HepG2 (cell line): ENCODE measurements around the gene GNPAT. TPM values are rescaled to one million over a fixed set of nuclear protein-coding genes. Genes with fewer than 3 reads are reported as not detected.

Experiments used
- ARID2 ChIP-seq: sonication (generic); formaldehyde crosslinking; IDR thresholded peaks from 2 replicates; pipeline ENCODE4 v1.8.1; 2022; ENCODE audit warnings: mild to moderate bottlenecking, missing genetic modification reagents, borderline replicate concordance
- CREB3 ChIP-seq: sonication (generic); formaldehyde crosslinking; IDR thresholded peaks from 2 replicates; pipeline ENCODE4 v1.5.0; 2020; ENCODE audit warnings: missing genetic modification reagents
- DMTF1 ChIP-seq: sonication (generic); formaldehyde crosslinking; IDR thresholded peaks from 2 replicates; pipeline ENCODE4 v1.4.0; 2020; ENCODE audit warnings: mild to moderate bottlenecking, missing genetic modification reagents
- ETV6 ChIP-seq: sonication (generic); formaldehyde crosslinking; conservative IDR thresholded peaks from 2 replicates; pipeline ENCODE4 v1.4.0; 2020; ENCODE audit warnings: missing genetic modification reagents
- FOSL2 ChIP-seq: sonication (generic); formaldehyde crosslinking; IDR thresholded peaks from 2 replicates; pipeline ENCODE4 v1.4.0; 2020; ENCODE audit warnings: missing genetic modification reagents
- GATA4 ChIP-seq: sonication (generic); IDR thresholded peaks from 2 replicates; pipeline ENCODE4 v1.6.1; 2016; ENCODE audit warnings: antibody characterized with exemption, low read depth, borderline replicate concordance
- HOXA5 ChIP-seq: sonication (generic); formaldehyde crosslinking; IDR thresholded peaks from 2 replicates; pipeline ENCODE4 v1.4.0; 2020; ENCODE audit warnings: missing genetic modification reagents
- ISX ChIP-seq: sonication (generic); formaldehyde crosslinking; conservative IDR thresholded peaks from 2 replicates; pipeline ENCODE4 v1.5.0; 2020; ENCODE audit warnings: missing genetic modification reagents
- LBX2 ChIP-seq: sonication (generic); formaldehyde crosslinking; IDR thresholded peaks from 2 replicates; pipeline ENCODE4 v1.5.0; 2020; ENCODE audit warnings: missing genetic modification reagents, mild to moderate bottlenecking, borderline replicate concordance
- MYPOP ChIP-seq: sonication (generic); formaldehyde crosslinking; IDR thresholded peaks from 2 replicates; pipeline ENCODE4 v1.8.1; 2023; ENCODE audit warnings: mild to moderate bottlenecking, moderate library complexity, missing genetic modification reagents
- NCOA2 ChIP-seq: sonication (generic); formaldehyde crosslinking; IDR thresholded peaks from 2 replicates; pipeline ENCODE4 v1.8.0; 2022; ENCODE audit warnings: inconsistent platforms
- NFIB ChIP-seq: sonication (generic); formaldehyde crosslinking; IDR thresholded peaks from 2 replicates; pipeline ENCODE4 v1.9.0; 2021; ENCODE audit warnings: missing genetic modification reagents, mild to moderate bottlenecking, borderline replicate concordance
- NFKBIZ ChIP-seq: IDR thresholded peaks from 2 replicates; pipeline ENCODE4 v1.6.1; 2018; ENCODE audit warnings: missing genetic modification reagents, missing compliant biosample characterization
- POLR2G ChIP-seq: fragments of 200-400 bp; formaldehyde crosslinking; IDR thresholded peaks from 2 replicates; pipeline ENCODE4 v1.6.1; 2018; ENCODE audit warnings: mild to moderate bottlenecking, low read depth, low read length, moderate library complexity
- PPARG ChIP-seq: conservative IDR thresholded peaks from 2 replicates; pipeline ENCODE4 v1.6.1; 2016; ENCODE audit warnings: missing biosample characterization, missing genetic modification reagents
- RARG ChIP-seq: sonication (generic); formaldehyde crosslinking; IDR thresholded peaks from 2 replicates; pipeline ENCODE4 v1.4.0; 2020; ENCODE audit warnings: low read depth, mild to moderate bottlenecking, missing genetic modification reagents
- RCOR2 ChIP-seq: IDR thresholded peaks from 2 replicates; pipeline ENCODE4 v1.6.1; 2016; ENCODE audit warnings: missing biosample characterization, missing genetic modification reagents
- RORA ChIP-seq: sonication (generic); formaldehyde crosslinking; IDR thresholded peaks from 2 replicates; pipeline ENCODE4 v1.5.0; 2020; ENCODE audit warnings: mild to moderate bottlenecking, missing genetic modification reagents, moderate library complexity
- SIN3B ChIP-seq: fragments of 150-350 bp; IDR thresholded peaks from 2 replicates; pipeline ENCODE4 v1.6.1; 2014; ENCODE audit warnings: low read length
- SMAD9 ChIP-seq: sonication (generic); formaldehyde crosslinking; IDR thresholded peaks from 2 replicates; pipeline ENCODE4 v1.5.1; 2020; ENCODE audit warnings: mild to moderate bottlenecking, missing genetic modification reagents
- TSC22D2 ChIP-seq: sonication (generic); formaldehyde crosslinking; IDR thresholded peaks from 2 replicates; pipeline ENCODE4 v1.5.1; 2020; ENCODE audit warnings: missing genetic modification reagents, mild to moderate bottlenecking, borderline replicate concordance
- YEATS4 ChIP-seq: sonication (generic); formaldehyde crosslinking; IDR thresholded peaks from 2 replicates; pipeline ENCODE4 v1.4.0; 2020; ENCODE audit warnings: missing genetic modification reagents, borderline replicate concordance
- ZNF430 ChIP-seq: sonication (generic); formaldehyde crosslinking; IDR thresholded peaks from 2 replicates; pipeline ENCODE4 v1.9.0; 2021; ENCODE audit warnings: mild to moderate bottlenecking, missing genetic modification reagents
- ZNF605 ChIP-seq: sonication (generic); formaldehyde crosslinking; IDR thresholded peaks from 2 replicates; pipeline ENCODE4 v1.8.0; 2022; ENCODE audit warnings: mild to moderate bottlenecking, missing genetic modification reagents
- ZNF614 ChIP-seq: IDR thresholded peaks from 2 replicates; pipeline ENCODE4 v1.6.1; 2018; ENCODE audit warnings: missing biosample characterization, missing genetic modification reagents, inconsistent platforms, borderline replicate concordance
- ZNF737 ChIP-seq: sonication (generic); formaldehyde crosslinking; IDR thresholded peaks from 2 replicates; pipeline ENCODE4 v1.5.0; 2020; ENCODE audit warnings: missing genetic modification reagents, mild to moderate bottlenecking, borderline replicate concordance
- polyA plus RNA-seq, 8 experiments: library from polyadenylated mRNA; depleted of rRNA in 3 of 8; stranded (reverse) in 7 of 8; unstranded in 1 of 8; fragments of >200 nt; fragmentation: Illumina TruSeq in 4 of 8; extraction: Trizol in 4 of 8; gene quantifications; 2 replicates each; pipeline versions ENCODE4 v1.2.1 to v1.2.3, GENCODE V29; 2011 to 2016; ENCODE audit warnings: low read depth in 4 of 8, missing spikeins in 1 of 8, mixed read lengths in 1 of 8; ENCODE audit not compliant: insufficient read depth in 1 of 8
- total RNA-seq, 5 experiments: library from RNA; depleted of rRNA; stranded (reverse); fragments of >200 nt; fragmentation: Illumina TruSeq; extraction: Trizol; gene quantifications; 2 replicates each; pipeline ENCODE4 v1.2.3, GENCODE V29; 2016; ENCODE audit warnings: low read depth in 1 of 5

The GNPAT gene
- total and polyA plus RNA-seq, 2 of the 13 experiments (the other 11 are each of a cell fraction or from before 2014, with no cell fraction given) = 58.3 to 114 TPM

- TF ChIP-seq LBX2 (CRISPR knock-in tag) (no peak), ZNF605 (CRISPR knock-in tag) (peak; percentile 73), ETV6 (peak; percentile 90), HOXA5 (peak; percentile 52; the same call in 1 of the 2 replicates), POLR2G (peak; percentile 87), SIN3B (0 out of 2 replicates have a peak, but pooled peaks have one; percentile 45), ZNF614 (CRISPR knock-in tag) (peak; percentile 11; the same call in 1 of the 2 replicates), RORA (CRISPR knock-in tag) (no peak), NCOA2 (peak; percentile 60; the same call in 1 of the 2 replicates), ZNF737 (CRISPR knock-in tag) (no peak), RCOR2 (CRISPR knock-in tag) (no peak), NFKBIZ (CRISPR knock-in tag) (0 out of 2 replicates have a peak, but pooled peaks have one; percentile 59), CREB3 (0 out of 2 replicates have a peak, but pooled peaks have one; percentile 44), PPARG (peak; percentile 31; the same call in 1 of the 2 replicates), NFIB (CRISPR knock-in tag) (no peak; the same call in 1 of the 2 replicates), ARID2 (CRISPR knock-in tag) (0 out of 2 replicates have a peak, but pooled peaks have one; percentile 34), YEATS4 (CRISPR knock-in tag) (0 out of 2 replicates have a peak, but pooled peaks have one; percentile 37), TSC22D2 (no peak), SMAD9 (no peak), RARG (CRISPR knock-in tag) (peak; percentile 55; the same call in 1 of the 2 replicates), FOSL2 (CRISPR knock-in tag) (peak; percentile 42), DMTF1 (CRISPR knock-in tag) (peak; percentile 91; the same call in 1 of the 2 replicates), ZNF430 (peak; percentile 86), MYPOP (no peak; the same call in 1 of the 2 replicates), ISX (no peak), GATA4 (0 out of 2 replicates have a peak, but pooled peaks have one; percentile 45)
Measured at GRCh38 chr1:231240883-231241735, at the start of gene GNPAT (continued).
